Gastrocnemius medialis (tissue), 4 donors: ENCODE data around the gene TXK.

ENCODE experiments used
- CTCF ChIP-seq, 5 experiments: fragments of 450-650 bp in 3 of 5; fragments of 200-600 bp in 2 of 5; sonication (generic) in 2 of 5; IDR thresholded peaks in 4 of 5; conservative IDR thresholded peaks in 1 of 5; 1 replicate in 4 of 5; 2 replicates in 1 of 5; pipeline ENCODE4 v1.5.1; 2016 to 2019; ENCODE audit warnings: antibody characterized with exemption in 5 of 5, mild to moderate bottlenecking in 3 of 5, moderate library complexity in 3 of 5
- POLR2A ChIP-seq, 2 donors: fragments of 450-650 bp; IDR thresholded peaks; one replicate each; pipeline ENCODE4 v1.6.1; 2017; ENCODE audit warnings: antibody characterized with exemption in 2 of 2, mild to moderate bottlenecking in 2 of 2, moderate library complexity in 2 of 2

- no peak for TF ChIP-seq CTCF (IDR thresholded peaks at IDR 0.05 in 4 of 5, conservative IDR thresholded peaks at IDR 0.05 in 1 of 5)
- TF ChIP-seq POLR2A (IDR thresholded peaks at IDR 0.05) = no peak
These were observed 102.1 kb downstream of the TXK start for GRCh38 chr4:48031802-48032525.
